ENCODE results near the gene ALK. TPM values are rescaled to one million over a fixed set of nuclear protein-coding genes. Genes with fewer than 3 reads are reported as not detected.

The ALK gene
- total and polyA plus RNA-seq, 10 of the 15 experiments (the other 5 are each of a cell fraction or from before 2014, with no cell fraction given), result 0.11 TPM; not detected in 9

DNA sequence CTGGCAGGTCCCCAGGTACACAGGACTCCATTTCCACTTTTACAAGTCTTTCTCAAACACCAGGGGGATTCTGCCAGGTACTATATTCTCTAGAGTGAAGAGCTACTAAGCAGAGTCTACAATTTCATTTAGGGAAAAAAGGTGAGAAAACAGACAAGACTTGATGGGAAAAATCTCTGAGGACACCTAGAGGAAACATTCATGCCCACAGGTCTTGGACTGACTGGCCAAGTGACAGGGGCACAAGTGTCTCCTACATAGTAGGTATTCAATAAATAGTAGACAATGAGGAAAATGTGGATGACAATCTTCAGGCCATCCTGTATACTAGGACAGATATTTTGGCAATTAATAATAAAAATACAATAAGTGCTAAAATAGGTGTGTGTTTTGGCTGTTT is 577.6 kb downstream of the ALK start:
- H3K4me3 ChIP-seq, result no peak overlapping the region
- DNase-seq (ENCODE audit: low read depth, low spot score), result no peak
- peaks cover 0 to 3% of the 10 kb centered on the region in 2 experiments; a peak in 3 of 4 replicates for H3K27me3 ChIP-seq (replicated peaks in 1 of 2; ENCODE audit: control insufficient read depth in 2 of 2, insufficient read depth in 2 of 2, low read length in 1 of 2)
- peak; percentile 26; the same call in 1 of the 2 replicates for TF ChIP-seq RAD21 (IDR thresholded peaks at IDR 0.05; ENCODE audit: insufficient read depth, low read depth, low read length)
- TF ChIP-seq USF1 (IDR thresholded peaks at IDR 0.05; ENCODE audit: borderline replicate concordance, extremely low read length, insufficient read depth, low read depth, low read length), result no peak
- TF ChIP-seq ZNF384 (IDR thresholded peaks at IDR 0.05; ENCODE audit: borderline replicate concordance, low read depth, low read length), result no peak
- TF ChIP-seq, protein P1, sequence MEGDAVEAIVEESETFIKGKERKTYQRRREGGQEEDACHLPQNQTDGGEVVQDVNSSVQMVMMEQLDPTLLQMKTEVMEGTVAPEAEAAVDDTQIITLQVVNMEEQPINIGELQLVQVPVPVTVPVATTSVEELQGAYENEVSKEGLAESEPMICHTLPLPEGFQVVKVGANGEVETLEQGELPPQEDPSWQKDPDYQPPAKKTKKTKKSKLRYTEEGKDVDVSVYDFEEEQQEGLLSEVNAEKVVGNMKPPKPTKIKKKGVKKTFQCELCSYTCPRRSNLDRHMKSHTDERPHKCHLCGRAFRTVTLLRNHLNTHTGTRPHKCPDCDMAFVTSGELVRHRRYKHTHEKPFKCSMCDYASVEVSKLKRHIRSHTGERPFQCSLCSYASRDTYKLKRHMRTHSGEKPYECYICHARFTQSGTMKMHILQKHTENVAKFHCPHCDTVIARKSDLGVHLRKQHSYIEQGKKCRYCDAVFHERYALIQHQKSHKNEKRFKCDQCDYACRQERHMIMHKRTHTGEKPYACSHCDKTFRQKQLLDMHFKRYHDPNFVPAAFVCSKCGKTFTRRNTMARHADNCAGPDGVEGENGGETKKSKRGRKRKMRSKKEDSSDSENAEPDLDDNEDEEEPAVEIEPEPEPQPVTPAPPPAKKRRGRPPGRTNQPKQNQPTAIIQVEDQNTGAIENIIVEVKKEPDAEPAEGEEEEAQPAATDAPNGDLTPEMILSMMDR (IDR thresholded peaks at IDR 0.05 in 2 of 3, conservative IDR thresholded peaks at IDR 0.05 in 1 of 3; ENCODE audit: control insufficient read depth in 2 of 3, extremely low read depth in 1 of 3, insufficient read depth in 1 of 3, low read depth in 3 of 3, low read length in 3 of 3), result peak in 2 of 3 experiments; percentile 3 to 6; a peak in 1 of 6 replicates
- ChIA-PET CTCF (no interaction called here), POLR2A (no interaction called here), SMC1A (ENCODE audit: uncharacterized antibody, unreplicated experiment) (no interaction called here), RAD21 (ENCODE audit: unreplicated experiment) (no interaction called here)
- no peak for ATAC-seq
- H3K9me3 ChIP-seq (replicated peaks; ENCODE audit: control insufficient read depth, insufficient read depth, low read length), result no peaks in the 10 kb centered on the region
- H3K36me3 ChIP-seq (ENCODE audit: control insufficient read depth in 2 of 2, insufficient read depth in 2 of 2, low read length in 1 of 2), result no peaks in the 10 kb centered on the region
- H3K4me2 ChIP-seq (ENCODE audit: control insufficient read depth, insufficient read depth), result no peak overlapping the region
- H4K20me1 ChIP-seq (ENCODE audit: control insufficient read depth, insufficient read depth), result no peaks in the 10 kb centered on the region
- H3K4me1 ChIP-seq (ENCODE audit: control insufficient read depth, insufficient read depth, low read length), result no peaks in the 10 kb centered on the region
- H3K79me2 ChIP-seq (ENCODE audit: control insufficient read depth, insufficient read depth, low read length), result no peaks in the 10 kb centered on the region
- intact Hi-C loops (cut with micrococcal nuclease; ENCODE audit: unreplicated experiment), result no loop called here
- H3K9ac ChIP-seq (ENCODE audit: control insufficient read depth, insufficient read depth, low read length), result no peak overlapping the region
- no peak for FAIRE-seq
- no peak overlapping the region for H2AFZ ChIP-seq (ENCODE audit: control insufficient read depth, low read depth, low read length)
- in situ Hi-C loops (cut with MboI), result no loop called here
- no peak overlapping the region for H3K27ac ChIP-seq (ENCODE audit: control insufficient read depth, insufficient read depth)
- no TSS peak for BruUV-seq (replicated peaks)

All from GM12878 (cell line).